ENCODE results near the gene STK32B. TPM values are rescaled to one million over a fixed set of nuclear protein-coding genes. Genes with fewer than 3 reads are reported as not detected.

Gene STK32B
- total and polyA plus RNA-seq, 2 of the 4 experiments (the other 2 are of a cell fraction), result 5.5 to 6.3 TPM

DNA sequence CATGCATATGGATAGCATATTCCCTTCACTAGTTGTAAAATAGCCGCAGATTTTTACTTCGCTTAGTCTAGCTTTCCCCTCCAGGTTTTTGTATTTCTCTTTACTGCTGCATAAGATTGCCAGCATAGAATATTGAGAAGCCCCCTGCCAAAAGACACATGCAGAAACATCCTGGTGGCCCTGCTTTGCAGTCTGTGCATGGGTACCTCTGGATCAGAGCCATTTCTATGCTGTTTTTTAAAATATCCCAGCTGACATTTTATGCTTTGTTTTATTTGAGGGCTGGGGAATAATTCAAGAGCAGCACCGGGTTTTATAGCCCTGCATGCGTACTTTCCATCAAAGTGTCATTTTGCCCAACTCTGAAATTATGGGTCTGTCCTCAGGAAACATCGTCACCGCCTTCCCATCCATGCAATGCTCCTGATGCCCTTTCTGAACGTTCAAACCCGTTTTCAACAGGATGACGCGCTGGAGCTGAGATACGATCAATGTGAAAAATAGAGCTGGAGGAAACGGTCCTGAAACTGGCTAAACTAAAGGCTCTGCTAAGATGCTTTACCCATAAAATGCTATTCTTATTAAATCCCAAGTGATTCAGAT lies 342.7 kb downstream of the STK32B start:
- in situ Hi-C loops (cut with MboI; ENCODE audit: low sequenced_read_pairs), result no loop called here
- Histone ChIP-seq H2BK5ac (ENCODE audit: low read depth, low read length, poor library complexity, severe bottlenecking) (no peak overlapping the region), H2BK15ac (ENCODE audit: low read depth, low read length) (no peak overlapping the region), H3K9me1 (ENCODE audit: insufficient read depth, low read length) (0 out of 2 replicates have a peak, but pooled peaks cover 3% of the 10 kb centered on the region), H3K4ac (ENCODE audit: low read depth, low read length) (no peak overlapping the region), H3K4me2 (ENCODE audit: low read depth, low read length) (no peak overlapping the region), H3K14ac (replicated peaks; ENCODE audit: low read depth, low read length) (no peak overlapping the region), H3K9ac (ENCODE audit: low read depth, low read length) (no peak overlapping the region), H2AFZ (replicated peaks; ENCODE audit: low read length, poor library complexity) (no peak overlapping the region), H2AK5ac (ENCODE audit: low read depth, low read length) (no peak overlapping the region), H3K79me1 (ENCODE audit: low read depth in 1 of 2, low read length in 2 of 2) (no peaks in the 10 kb centered on the region), H3K56ac (ENCODE audit: extremely low read depth, insufficient read depth, low read length) (no peak overlapping the region), H3K9me3 (ENCODE audit: control insufficient read depth, insufficient read depth, low read length) (peaks cover 2% of the 10 kb centered on the region; the same call in 1 of the 2 replicates), H3K18ac (ENCODE audit: low read depth, low read length) (no peak overlapping the region), H3K4me1 (ENCODE audit: control insufficient read depth, insufficient read depth, low read length) (peaks cover 6% of the 10 kb centered on the region), H4K91ac (ENCODE audit: insufficient read depth, low read depth, low read length) (no peak overlapping the region), H4K5ac (ENCODE audit: low read depth, low read length) (no peak overlapping the region), H4K8ac (ENCODE audit: low read depth in 2 of 2, low read length in 2 of 2) (no peak overlapping the region), H4K20me1 (ENCODE audit: insufficient read depth, low read length) (no peaks in the 10 kb centered on the region), H3K23ac (ENCODE audit: low read depth, low read length) (no peak overlapping the region), H3K27me3 (ENCODE audit: control insufficient read depth, insufficient read depth, low read length) (no peaks in the 10 kb centered on the region), H3K36me3 (ENCODE audit: control insufficient read depth, insufficient read depth, low read length) (no peaks in the 10 kb centered on the region; the same call in 1 of the 2 replicates), H2BK120ac (ENCODE audit: low read depth, low read length) (no peak overlapping the region), H2AK9ac (replicated peaks; ENCODE audit: low read depth, low read length, poor library complexity) (no peak overlapping the region), H3K27ac (ENCODE audit: insufficient read depth, low read length) (no peak overlapping the region), H2BK20ac (ENCODE audit: low read depth, low read length) (no peak overlapping the region), H3K4me3 (ENCODE audit: insufficient read depth, low read depth, low read length) (no peak overlapping the region)
- no TSS peak for BruUV-seq (replicated peaks)
- ChIA-PET CTCF (no interaction called here), POLR2A (ENCODE audit: unreplicated experiment) (interaction anchor here (0.5 to 0.6 kb wide), 2 partner anchors 122 to 342 kb away, joined by 3 to 4 read pairs; partner anchors contain the start of gene STK32B)
- DNase-seq, result no peak
- TF ChIP-seq RAD21 (IDR thresholded peaks at IDR 0.05; ENCODE audit: low read length) (no peak), BHLHE40 (IDR thresholded peaks at IDR 0.05; ENCODE audit: low read depth, low read length) (no peak)
- WGBS, 2 experiments (ENCODE audit: extremely low coverage in 2 of 2, insufficient read length in 1 of 2), result 62% methylated on average over 4 of the region's 12 CpGs; no CpG with 5 or more reads in 1 of the 2 experiments
- dilution Hi-C loops (cut with HindIII; ENCODE audit: low sequenced_read_pairs, unreplicated experiment), result no loop called here
- intact Hi-C loops (cut with micrococcal nuclease), result no loop called here
- ATAC-seq (ENCODE audit: low read depth), result no peak
